ENCODE data around the gene BNIP1.

BNIP1 gene

DNA sequence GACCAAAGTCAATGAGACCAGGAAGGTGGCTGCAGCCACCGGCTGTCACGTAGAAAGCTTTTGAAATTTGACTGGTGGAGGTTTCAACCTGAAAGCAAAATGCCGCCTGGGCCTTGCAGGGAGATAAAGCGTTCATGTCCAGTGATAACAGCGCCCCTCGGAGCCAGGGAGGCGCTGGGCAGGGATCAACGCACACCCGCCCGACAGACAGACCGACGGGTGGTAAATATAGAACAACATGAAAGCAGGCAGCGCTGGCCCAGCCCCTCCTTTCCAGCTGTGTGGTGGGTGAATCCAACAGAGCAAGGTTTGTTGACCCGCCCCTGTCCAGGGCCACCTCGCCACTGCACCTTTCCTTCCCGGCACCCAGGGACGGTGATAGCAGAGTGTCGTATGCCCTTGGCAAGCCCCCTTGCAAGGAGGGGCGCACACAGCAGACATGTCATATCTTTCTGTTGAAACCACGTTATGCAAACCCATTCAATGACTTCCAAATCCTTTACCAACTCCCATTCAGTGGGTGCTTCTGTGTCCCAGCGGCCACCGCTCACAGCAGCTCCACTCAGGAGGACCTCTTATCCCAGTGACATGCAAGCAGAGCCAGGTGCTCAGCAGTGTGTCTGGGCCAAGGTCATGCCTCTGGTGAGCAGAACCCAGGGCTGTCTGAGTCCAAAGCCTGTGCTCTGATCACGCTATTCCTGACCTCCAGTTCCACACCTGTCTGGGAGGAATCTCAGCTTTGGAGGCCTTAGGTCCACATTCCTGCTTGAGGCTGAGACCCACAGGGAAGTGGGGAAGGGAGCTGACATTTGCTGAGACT lies 52.0 kb downstream of the BNIP1 start:
- TF ChIP-seq, protein P1, sequence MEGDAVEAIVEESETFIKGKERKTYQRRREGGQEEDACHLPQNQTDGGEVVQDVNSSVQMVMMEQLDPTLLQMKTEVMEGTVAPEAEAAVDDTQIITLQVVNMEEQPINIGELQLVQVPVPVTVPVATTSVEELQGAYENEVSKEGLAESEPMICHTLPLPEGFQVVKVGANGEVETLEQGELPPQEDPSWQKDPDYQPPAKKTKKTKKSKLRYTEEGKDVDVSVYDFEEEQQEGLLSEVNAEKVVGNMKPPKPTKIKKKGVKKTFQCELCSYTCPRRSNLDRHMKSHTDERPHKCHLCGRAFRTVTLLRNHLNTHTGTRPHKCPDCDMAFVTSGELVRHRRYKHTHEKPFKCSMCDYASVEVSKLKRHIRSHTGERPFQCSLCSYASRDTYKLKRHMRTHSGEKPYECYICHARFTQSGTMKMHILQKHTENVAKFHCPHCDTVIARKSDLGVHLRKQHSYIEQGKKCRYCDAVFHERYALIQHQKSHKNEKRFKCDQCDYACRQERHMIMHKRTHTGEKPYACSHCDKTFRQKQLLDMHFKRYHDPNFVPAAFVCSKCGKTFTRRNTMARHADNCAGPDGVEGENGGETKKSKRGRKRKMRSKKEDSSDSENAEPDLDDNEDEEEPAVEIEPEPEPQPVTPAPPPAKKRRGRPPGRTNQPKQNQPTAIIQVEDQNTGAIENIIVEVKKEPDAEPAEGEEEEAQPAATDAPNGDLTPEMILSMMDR (IDR thresholded peaks at IDR 0.05; ENCODE audit: low read depth, low read length, missing control alignments): no peak
- no peak for DNase-seq (ENCODE audit: low read depth)
- H3K4me3 ChIP-seq (ENCODE audit: low read depth, low read length): no peak overlapping the region

DNA sequence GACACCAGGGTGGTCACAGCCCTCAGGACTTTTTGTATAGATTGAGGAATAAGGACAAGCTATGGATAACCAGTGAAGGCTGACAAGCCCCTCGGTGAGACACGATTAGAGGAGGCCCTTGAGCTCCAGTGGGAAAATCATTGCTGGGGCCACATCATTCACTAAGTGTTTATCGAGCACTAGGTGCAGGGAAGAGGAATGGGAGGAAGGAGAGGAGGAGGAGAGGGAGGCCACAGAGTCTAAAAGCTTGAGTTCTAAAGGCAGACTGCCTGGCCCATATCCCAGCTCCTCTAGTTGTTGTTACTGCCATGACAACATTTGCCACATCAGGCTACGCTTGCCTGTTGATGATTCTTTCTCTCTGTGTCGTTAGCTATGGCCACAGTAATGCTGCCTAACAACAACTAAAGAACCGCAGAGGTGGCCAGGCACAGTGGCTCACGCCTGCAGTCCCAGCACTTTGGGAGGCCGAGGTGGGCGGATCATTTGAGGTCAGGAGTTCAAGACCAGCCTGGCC lies 53.1 kb downstream of the BNIP1 start:
- no peak for DNase-seq (ENCODE audit: low read depth)
- H3K4me3 ChIP-seq (ENCODE audit: low read depth, low read length): no peak overlapping the region
- TF ChIP-seq, protein P1 (IDR thresholded peaks at IDR 0.05; ENCODE audit: low read depth, low read length, missing control alignments): no peak

DNA sequence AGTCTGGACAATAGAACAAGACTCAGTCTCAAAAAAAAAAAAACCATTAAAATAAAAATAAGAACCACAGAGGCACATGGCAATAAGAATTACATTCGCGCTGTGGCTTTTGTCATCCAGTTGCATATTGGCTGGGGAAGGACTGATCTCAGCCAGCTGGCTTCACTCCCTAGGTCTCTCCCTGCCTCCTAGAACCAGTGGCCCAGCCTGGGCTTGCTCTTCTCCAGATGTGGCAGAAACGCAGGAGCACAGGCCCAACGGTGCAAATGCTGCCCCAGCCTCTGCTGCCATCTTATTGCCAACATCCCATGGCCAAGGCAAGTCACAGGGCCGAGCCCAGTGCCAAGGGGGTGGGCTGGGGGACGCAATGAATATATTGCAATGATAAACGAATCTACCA lies 53.7 kb downstream of the BNIP1 start:
- TF ChIP-seq, protein P1 (IDR thresholded peaks at IDR 0.05; ENCODE audit: low read depth, low read length, missing control alignments): no peak
- DNase-seq (ENCODE audit: low read depth): no peak
- H3K4me3 ChIP-seq (ENCODE audit: low read depth, low read length): no peak overlapping the region

DNA sequence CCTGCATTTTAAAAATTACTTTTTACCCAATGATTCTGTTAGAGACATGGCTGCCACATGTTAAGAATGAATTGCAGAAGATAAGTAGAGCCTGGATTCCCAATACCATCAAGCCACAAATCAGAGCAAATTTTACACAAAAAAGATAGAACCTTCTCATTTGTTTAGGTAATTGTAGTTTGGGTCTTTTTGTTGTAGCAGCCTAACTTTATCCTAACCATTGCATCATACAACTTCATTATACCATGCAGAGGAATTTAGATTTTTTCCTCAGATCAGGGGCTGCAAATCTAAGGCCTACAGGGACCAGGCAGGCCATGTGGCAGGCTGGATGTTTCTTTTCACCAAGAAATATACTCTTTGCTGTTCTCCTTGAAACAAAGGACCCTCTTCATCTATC lies 56.0 kb downstream of the BNIP1 start:
- H3K4me3 ChIP-seq (ENCODE audit: low read depth, low read length): no peak overlapping the region
- TF ChIP-seq, protein P1 (IDR thresholded peaks at IDR 0.05; ENCODE audit: low read depth, low read length, missing control alignments): no peak
- no peak for DNase-seq (ENCODE audit: low read depth)

DNA sequence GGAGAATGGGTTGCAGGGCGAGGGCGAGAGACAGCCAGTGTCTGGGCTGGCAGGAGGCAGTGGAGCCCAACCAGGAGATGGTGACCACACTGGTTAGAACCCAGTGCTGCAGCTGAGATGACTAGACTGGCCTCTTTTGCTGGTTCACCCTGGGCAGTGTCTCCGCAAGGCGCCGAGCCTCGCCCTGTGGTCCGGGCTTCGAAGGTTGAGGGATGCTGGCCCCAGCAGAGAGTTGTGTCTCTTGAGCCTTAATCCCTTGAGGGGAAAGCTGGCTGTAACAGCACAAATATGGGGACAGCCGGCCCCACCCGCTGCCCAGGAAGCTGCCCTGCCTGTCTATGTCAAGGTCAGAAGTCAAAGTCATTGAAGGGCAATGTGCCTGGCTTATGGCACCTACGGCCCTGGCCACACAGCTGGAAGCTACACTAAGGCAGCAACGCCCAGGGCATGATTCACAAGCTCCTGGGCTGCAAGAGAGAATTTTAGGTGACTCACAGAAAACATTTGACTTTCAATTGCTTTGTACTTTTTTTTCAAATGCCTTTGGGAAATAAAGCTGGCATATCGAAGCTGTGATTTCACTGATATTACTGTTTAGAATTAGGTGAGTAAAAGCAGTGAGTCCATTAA lies 57.4 kb downstream of the BNIP1 start:
- DNase-seq (ENCODE audit: low read depth): no peak
- no peak overlapping the region for H3K4me3 ChIP-seq (ENCODE audit: low read depth, low read length)
- TF ChIP-seq, protein P1 (IDR thresholded peaks at IDR 0.05; ENCODE audit: low read depth, low read length, missing control alignments): no peak

DNA sequence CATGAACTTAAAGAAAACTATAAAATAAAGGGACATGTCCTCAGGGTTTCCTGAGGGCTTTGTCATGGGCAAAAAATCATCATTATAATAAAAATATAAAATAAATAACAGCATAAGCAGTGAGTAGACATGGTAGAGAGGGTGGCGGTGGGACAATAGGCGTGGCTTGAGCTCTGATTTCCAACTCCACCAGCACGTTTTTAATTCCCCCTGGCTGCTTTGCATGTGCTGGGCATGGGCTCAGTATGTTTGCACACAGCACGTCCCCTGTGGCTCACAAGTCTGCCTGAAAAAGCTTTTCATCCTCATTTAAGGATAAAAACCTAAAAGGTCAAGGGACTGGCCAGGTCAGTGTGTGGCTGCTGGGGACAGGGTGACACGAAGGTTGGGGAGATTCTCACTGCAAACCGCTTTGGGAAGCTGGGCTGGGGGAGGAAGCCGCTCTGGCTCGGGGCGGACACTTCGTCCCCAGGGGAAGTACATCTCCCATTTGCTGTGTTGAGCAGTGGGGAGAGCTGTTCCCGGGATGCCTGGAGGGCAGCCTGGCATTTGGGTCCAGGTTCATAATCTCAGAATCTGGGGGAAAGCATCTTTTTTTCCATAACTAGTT lies 58.0 kb downstream of the BNIP1 start:
- TF ChIP-seq, protein P1 (IDR thresholded peaks at IDR 0.05; ENCODE audit: low read depth, low read length, missing control alignments): no peak
- DNase-seq (ENCODE audit: low read depth): no peak
- H3K4me3 ChIP-seq (ENCODE audit: low read depth, low read length): no peak overlapping the region
